Measurements from ENCODE around the gene C5AR2.

The C5AR2 gene

DNA sequence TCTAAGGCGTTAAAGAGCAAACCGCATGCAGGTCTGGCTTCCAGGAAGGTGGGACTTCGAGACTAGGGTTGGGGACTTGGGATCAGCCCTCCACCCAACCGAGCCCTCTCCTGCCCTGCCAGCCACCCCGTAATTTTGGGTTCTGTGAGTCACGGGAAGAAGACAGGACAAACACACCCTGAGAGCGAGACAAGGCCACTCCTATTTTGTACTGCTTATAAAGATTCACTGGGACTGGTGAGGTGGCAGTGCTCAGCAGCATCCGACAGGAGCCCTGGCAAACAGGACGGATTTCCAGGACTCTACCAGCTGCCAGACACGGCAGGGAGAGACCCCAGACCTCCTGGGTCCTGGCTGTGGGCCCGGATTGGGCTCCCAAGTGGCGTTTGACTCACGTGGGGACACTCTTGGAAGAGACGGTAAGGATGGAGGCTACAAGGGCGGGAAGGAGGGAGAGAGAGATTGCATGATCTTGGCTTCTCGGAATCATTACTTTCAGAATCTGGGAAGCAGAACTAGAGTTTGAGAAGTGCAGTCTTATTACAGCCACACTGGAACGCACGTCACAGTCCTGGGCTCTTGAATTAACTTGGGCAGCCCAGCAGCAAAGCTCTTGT lies at the start of gene C5AR2:
TSS of gene C5AR2 (plus strand) at position 245 of the 617 bp plus-strand sequence. CDS start 8,625 bp downstream, outside the sequence.
- TF ChIP-seq GATA3 (IDR thresholded peaks at IDR 0.05; ENCODE audit: low read depth, low read length) (no peak), GATA2 (IDR thresholded peaks at IDR 0.05; ENCODE audit: low read depth, low read length) (no peak)

DNA sequence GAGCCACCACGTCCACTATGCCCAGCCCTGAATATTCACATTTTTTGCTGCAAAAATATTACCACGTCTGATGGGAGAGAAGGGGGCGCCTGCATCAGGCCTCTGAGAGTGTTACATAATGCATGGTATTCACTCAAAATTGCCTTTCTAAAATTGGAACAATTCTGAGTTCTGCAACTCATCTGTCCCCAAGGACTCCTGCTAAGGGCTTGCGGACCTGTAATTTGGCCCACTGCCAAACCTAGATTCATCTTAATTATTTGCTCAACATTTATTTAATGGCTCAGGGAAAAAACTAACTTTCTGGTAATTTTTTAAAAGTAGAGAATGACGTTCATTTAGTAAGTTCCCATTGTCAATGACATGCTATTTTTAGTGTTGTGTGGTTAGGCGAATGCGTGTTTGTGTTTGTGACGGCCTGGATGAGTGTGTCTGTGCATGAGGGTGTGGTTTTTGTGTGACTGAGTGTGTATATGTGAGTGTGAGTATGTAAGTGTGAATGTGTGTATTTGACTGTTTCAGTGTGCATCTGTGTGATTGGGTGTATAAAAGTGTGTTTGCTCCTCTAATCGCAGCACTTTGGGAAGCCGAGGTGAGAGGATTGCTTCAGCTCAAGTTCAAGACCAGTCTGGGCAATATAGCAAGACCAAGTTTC lies 48.4 kb upstream of the C5AR2 start:
- TF ChIP-seq GATA2 (IDR thresholded peaks at IDR 0.05; ENCODE audit: low read depth, low read length), result no peak
- no peak for TF ChIP-seq GATA3 (IDR thresholded peaks at IDR 0.05; ENCODE audit: low read depth, low read length)

DNA sequence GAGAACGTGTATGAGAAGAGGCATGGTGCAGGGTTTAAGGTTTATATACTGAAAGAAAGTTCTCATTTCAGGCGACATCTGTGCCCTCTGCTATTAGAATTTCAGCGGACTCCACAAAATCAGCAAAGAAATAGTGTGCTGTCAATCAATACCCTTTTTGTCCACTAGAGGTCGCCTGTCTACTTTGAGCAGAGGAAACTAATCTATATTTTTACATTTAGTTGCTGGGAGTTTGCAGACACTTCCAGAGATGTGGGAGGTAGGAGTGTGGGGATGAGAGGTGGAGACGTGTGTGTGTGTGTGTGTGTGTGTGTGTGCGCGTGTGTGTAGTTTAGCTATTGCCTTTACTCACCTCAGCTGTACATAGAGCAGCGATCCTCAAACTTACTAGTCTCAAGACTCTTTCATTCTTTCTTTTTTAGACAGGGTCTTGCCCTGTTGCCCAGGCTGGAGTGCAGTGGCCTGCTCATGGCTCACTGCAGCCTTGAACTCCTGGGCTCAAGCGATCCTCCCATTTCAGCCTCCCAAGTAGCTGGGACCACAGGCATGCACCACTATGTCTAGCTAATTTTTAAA lies 47.6 kb upstream of the C5AR2 start:
- TF ChIP-seq GATA3 (IDR thresholded peaks at IDR 0.05; ENCODE audit: low read depth, low read length), result no peak
- no peak for TF ChIP-seq GATA2 (IDR thresholded peaks at IDR 0.05; ENCODE audit: low read depth, low read length)

DNA sequence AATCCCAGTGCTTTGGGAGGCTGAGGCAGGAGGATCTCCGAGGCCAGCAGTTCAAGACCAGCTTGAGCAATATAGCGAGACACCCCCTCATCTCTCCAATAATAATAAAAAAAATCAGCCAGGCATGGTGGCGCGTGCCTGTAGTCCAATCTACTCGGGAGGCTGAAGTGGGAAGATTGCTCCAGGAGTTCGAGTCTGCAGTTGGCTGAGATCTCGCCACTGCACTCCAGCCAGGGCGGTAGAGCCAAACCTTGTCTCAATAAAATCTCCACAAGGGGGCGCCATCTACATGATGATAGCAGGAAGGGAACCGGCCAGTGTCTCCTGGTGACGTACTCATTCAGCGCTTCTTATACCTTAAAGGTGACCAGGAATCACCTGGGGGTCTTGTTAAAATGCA lies 35.9 kb upstream of the C5AR2 start:
- TF ChIP-seq GATA3 (IDR thresholded peaks at IDR 0.05; ENCODE audit: low read depth, low read length), result no peak
- TF ChIP-seq GATA2 (IDR thresholded peaks at IDR 0.05; ENCODE audit: low read depth, low read length), result no peak

DNA sequence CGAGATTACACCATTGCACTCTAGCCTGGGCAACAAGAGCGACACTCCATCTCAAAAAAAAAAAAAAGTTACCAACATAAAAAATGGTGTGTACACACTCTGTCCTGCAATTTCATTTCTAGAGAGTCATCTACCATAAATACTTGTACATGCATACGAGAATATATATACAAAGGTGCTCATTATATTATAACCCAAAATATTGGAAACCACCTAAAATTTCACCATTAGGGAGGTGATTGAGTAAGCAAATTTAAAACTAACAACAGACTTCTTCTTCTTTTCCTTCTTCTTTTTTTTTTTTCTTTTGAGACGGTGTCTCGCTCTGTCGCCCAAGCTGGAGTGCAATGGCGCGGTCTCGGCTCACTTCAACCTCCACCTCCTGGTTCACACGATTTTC lies 29.7 kb upstream of the C5AR2 start:
- TF ChIP-seq GATA2 (IDR thresholded peaks at IDR 0.05; ENCODE audit: low read depth, low read length), result no peak

DNA sequence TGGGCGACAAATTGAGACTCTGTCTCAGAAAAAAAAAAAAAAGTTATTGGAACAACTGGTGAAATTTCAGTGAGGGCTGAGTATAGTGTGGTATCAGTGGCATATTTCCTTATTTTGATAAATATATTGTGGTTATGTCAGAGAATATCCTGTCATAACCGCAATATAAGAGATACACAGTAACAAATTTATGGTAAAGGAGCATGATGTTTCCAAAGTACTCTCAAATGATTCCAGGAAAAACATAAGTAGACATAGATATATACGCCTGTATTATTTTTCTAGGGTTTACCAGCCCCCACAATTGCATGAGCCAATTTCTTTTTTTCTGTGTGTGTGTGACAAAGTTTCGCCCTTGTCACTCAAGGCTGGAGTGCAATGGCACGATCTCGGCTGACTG lies 28.0 kb upstream of the C5AR2 start:
- TF ChIP-seq GATA2 (IDR thresholded peaks at IDR 0.05; ENCODE audit: low read depth, low read length) (no peak), GATA3 (IDR thresholded peaks at IDR 0.05; ENCODE audit: low read depth, low read length) (no peak)

DNA sequence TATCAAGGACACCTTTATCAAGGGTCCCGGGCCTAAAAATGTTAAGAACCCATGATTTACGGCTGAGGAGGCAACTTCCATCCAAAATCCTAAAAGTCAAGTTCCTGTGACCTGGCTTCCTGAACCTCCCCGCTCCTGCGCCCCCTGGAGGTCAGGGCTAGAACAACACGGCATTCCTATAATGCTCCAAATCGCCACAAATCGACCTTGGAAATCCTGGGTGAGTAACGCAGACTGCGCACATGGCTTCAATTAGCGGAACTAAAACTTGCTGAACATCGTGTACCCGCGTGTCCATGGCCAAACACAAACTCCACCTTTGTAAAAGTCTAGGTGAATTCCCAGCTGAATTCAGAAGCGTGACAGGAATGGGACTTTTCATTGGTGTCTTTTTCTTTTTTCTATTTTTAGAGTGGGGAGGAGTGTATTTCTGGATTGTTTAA lies 26.6 kb upstream of the C5AR2 start:
- no peak for TF ChIP-seq GATA2 (IDR thresholded peaks at IDR 0.05; ENCODE audit: low read depth, low read length)
- no peak for TF ChIP-seq GATA3 (IDR thresholded peaks at IDR 0.05; ENCODE audit: low read depth, low read length)

DNA sequence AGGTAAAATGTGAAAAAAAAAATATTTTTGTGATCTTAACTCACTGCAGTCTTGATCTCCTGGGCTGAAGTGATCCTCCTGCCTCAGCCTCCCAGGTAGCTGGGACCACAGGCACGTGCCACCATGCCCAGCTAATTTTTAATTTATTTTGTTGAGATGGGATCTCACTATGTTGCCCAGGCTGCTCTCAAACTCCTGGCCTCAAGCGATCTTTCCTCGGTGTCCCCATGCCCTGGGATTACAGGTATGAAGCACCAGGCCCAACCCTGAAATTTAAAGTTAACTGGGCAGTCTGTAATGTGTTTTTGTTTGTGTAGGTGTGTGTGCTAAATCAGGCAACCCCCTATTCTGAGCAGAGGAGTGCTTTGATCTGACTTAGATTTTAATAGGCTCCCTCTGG lies 25.7 kb upstream of the C5AR2 start:
- TF ChIP-seq GATA2 (IDR thresholded peaks at IDR 0.05; ENCODE audit: low read depth, low read length), result no peak
- no peak for TF ChIP-seq GATA3 (IDR thresholded peaks at IDR 0.05; ENCODE audit: low read depth, low read length)

DNA sequence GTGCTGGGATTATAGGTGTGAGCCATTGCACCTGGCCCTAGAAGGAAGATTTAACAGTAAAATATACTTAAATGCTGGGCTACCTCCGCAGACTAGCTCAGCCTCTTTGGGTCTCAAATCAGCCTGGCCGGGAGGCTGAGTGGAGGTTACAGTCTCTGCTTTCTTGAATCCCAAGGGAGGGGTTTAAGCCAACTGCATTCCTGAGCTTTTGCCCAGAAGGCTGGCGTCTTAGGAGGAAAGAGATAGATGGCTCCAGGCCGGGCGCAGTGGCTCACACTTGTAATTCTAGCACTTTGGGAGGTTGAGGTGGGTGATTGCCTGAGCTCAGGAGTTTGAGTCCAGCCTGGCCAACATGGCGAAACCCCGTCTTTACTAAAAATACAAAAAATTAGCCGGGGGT lies 22.9 kb upstream of the C5AR2 start:
- TF ChIP-seq GATA3 (IDR thresholded peaks at IDR 0.05; ENCODE audit: low read depth, low read length) (no peak), GATA2 (IDR thresholded peaks at IDR 0.05; ENCODE audit: low read depth, low read length) (no peak)

DNA sequence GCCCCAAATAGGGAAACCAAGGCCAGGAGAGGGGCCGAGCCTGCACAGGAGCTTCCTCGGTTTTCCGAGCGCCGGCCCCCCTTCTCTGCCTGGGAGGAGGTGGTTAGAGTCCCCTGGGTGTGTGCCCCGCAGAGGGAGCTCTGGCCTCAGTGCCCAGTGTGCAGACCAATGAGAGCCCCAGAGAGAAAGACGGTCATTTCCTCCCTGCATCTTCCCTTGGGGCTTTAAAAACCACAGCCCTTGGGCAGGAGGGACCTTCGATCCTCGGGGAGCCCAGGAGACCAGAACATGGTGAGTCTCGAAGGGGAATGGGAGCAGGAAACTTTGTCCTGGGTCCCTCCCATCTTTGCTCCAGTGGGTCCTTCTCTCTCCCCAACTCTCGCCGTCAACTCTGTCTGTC lies 22.4 kb upstream of the C5AR2 start, which contains the start of gene C5AR1:
TSS of gene C5AR1 (plus strand) at position 254 of the 400 bp plus-strand sequence. CDS start at position 289, 35 bp downstream.
- no peak for TF ChIP-seq GATA2 (IDR thresholded peaks at IDR 0.05; ENCODE audit: low read depth, low read length)

DNA sequence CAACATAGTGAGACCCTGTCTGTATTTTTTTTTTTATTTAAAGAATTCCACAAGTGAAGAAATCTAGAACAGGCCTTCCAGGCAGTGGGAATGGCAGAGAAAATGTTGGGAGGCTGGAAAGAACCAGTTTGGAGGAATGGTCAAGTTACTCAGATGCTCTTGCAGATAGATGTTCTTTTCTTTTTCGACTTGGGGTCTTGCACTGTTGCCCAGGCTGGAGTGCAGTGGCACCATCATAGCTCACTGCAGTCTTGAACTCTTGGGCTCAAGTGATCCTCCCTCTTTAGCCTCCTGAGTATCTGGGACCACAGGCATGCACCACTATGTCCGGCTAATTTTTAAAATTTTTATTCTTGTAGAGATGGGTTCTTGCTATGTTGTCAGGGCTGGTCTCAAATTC lies 21.7 kb upstream of the C5AR2 start:
- TF ChIP-seq GATA3 (IDR thresholded peaks at IDR 0.05; ENCODE audit: low read depth, low read length) (no peak), GATA2 (IDR thresholded peaks at IDR 0.05; ENCODE audit: low read depth, low read length) (no peak)

DNA sequence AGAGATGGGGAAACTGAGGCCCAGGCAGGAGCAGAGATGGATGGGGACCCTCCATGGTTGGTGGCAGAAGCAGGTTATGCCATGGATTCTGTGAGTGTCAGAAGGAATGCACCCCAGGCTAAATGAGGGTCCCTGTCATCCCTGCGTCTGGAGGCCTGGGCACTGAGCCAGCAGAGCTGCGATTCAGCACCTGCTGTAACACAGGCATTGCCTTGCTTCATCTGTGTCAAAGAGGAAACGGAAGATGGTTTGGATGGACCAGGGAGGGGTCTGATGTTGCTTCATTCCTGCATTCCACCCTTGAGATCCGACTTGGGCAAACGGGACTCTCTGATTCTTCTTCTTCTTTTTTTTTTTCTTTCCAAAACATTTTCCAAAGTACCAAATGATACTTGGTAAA lies 21.2 kb upstream of the C5AR2 start:
- TF ChIP-seq GATA2 (IDR thresholded peaks at IDR 0.05; ENCODE audit: low read depth, low read length), result no peak
- TF ChIP-seq GATA3 (IDR thresholded peaks at IDR 0.05; ENCODE audit: low read depth, low read length), result no peak

DNA sequence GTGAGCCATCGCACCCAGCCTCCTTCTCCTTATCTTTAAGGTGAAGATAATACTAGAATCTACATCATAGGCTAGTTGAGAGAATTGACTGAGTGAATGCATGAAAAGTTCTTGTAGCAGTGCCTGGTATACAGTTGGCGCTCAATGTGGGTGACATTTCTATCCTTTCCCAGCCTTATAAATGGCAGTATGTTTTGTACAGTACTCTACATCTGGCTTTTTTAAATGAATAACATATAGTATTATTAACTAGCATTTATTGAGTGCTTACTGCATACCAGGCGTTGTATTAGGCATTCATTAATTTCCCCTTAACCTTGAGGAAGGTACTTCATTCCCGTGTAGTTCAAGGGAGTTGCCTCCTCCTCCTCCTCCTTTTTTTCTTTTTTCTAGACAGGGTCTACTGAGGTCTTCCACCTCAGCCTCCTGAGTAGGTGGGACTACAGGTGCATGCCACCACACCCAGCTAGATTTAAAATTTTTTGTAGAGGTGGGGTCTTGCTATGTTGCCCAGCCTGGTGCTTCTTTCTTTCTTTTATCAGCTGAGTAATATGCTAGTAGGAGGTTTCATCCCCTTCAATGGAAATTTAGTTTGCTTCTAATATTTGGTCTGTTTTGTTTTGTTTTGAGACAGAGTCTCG lies 19.5 kb upstream of the C5AR2 start:
- TF ChIP-seq GATA2 (IDR thresholded peaks at IDR 0.05; ENCODE audit: low read depth, low read length) (no peak), GATA3 (IDR thresholded peaks at IDR 0.05; ENCODE audit: low read depth, low read length) (no peak)

DNA sequence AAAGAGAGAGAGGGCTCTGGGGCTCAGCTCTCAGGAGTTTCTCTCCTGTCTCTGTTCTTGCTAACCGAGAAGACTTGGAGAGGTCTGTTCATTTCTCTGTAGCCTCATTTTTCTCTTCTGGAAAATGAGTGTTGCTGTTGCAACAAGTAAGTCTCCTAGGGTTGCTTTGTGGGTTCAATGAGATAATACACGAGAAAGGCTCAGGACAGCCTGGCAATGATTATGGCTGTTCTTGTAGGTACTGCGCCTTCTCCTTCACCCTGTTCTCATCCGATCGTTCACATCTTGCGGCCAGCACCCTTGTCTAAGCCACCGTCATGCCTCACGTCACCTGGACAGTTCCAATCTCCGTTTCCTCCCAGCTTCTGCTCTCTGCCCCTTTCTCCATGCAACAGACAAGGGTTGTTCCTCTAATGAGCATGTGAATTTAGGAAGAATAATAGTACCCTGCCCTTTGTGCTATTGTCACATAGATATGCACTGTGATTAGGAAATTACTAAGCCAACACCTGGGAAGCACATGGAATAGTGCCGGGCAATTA lies 18.1 kb upstream of the C5AR2 start:
- TF ChIP-seq GATA3 (IDR thresholded peaks at IDR 0.05; ENCODE audit: low read depth, low read length) (no peak), GATA2 (IDR thresholded peaks at IDR 0.05; ENCODE audit: low read depth, low read length) (no peak)

Measured in SH-SY5Y (cell line).